Natural killer cell treated with Interleukin-12 subunit alpha and Interleukin-12 subunit beta and Interleukin-15 and Interleukin-18, amount 100 ng/mL, for 72 hours (primary cell): ENCODE data around the gene NOP9. TPM values are rescaled to one million over a fixed set of nuclear protein-coding genes. Genes with fewer than 3 reads are reported as not detected.

Experiments
- ATAC-seq, 2 donors: fragments of 150-1000 bp; cut with Tn5 transposase in 1 of 2; sonication (Bioruptor Pico), chemical (Tn5 transposase) in 1 of 2; 2 replicates each; pipeline ENCODE4 v1.10.0; 2021
- DNase-seq: peaks from one replicate; pipeline ENCODE4 v3.0.0; 2022; ENCODE audit warnings: low spot score
- H3K27ac Mint-ChIP-seq, 2 donors: 1 replicate in 1 of 2; 2 replicates in 1 of 2; pipeline ENCODE4 v1.8.0; 2022; ENCODE audit warnings: mixed read lengths in 2 of 2, mild to moderate bottlenecking in 1 of 2, moderate library complexity in 1 of 2
- H3K27me3 Mint-ChIP-seq, 2 donors: 1 replicate in 1 of 2; 2 replicates in 1 of 2; pipeline ENCODE4 v1.8.0; 2022; ENCODE audit warnings: mixed read lengths in 2 of 2
- H3K36me3 Mint-ChIP-seq: one replicate; pipeline ENCODE4 v1.8.0; 2022; ENCODE audit warnings: mixed read lengths
- H3K4me1 Mint-ChIP-seq, 2 donors: 1 replicate in 1 of 2; 2 replicates in 1 of 2; pipeline ENCODE4 v1.8.0; 2022; ENCODE audit warnings: low read depth in 2 of 2, mixed read lengths in 2 of 2, mild to moderate bottlenecking in 1 of 2
- H3K4me3 Mint-ChIP-seq: one replicate; pipeline ENCODE4 v1.8.0; 2022; ENCODE audit warnings: mixed read lengths
- H3K9me3 Mint-ChIP-seq: 2 replicates; pipeline ENCODE4 v1.8.0; 2022; ENCODE audit warnings: mixed read lengths
- total RNA-seq, 2 donors: library from RNA; stranded (reverse); gene quantifications; one replicate each; pipeline ENCODE4 v1.2.3, GENCODE V29; 2022

Gene NOP9, protein sequence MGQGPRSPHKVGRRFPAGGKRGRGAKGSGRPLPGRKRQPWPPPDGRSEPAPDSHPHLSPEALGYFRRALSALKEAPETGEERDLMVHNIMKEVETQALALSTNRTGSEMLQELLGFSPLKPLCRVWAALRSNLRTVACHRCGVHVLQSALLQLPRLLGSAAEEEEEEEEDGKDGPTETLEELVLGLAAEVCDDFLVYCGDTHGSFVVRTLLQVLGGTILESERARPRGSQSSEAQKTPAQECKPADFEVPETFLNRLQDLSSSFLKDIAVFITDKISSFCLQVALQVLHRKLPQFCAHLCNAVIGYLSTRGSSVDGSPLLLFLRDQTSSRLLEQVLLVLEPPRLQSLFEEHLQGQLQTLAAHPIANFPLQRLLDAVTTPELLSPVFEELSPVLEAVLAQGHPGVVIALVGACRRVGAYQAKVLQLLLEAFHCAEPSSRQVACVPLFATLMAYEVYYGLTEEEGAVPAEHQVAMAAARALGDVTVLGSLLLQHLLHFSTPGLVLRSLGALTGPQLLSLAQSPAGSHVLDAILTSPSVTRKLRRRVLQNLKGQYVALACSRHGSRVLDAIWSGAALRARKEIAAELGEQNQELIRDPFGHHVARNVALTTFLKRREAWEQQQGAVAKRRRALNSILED
- total RNA-seq, result 10 to 100 TPM; 38.5 to 59.0 TPM

GRCh38 chr14:24299255-24300191 lies at the start of gene NOP9, which contains the start of gene DHRS1:
TSS of gene NOP9 (plus strand) at chr14:24299850. CDS start at chr14:24299955, 105 bp downstream.
TSS of gene DHRS1 (minus strand) at chr14:24299780. CDS start at chr14:24299106, 674 bp downstream.
- Mint-ChIP-seq H3K4me1 (peaks cover 43 to 49% of the 10 kb centered on the region in 2 donors), H3K36me3 (peaks cover 7% of the 10 kb centered on the region)
- ATAC-seq, result peak; percentile 91 to 93

DNA sequence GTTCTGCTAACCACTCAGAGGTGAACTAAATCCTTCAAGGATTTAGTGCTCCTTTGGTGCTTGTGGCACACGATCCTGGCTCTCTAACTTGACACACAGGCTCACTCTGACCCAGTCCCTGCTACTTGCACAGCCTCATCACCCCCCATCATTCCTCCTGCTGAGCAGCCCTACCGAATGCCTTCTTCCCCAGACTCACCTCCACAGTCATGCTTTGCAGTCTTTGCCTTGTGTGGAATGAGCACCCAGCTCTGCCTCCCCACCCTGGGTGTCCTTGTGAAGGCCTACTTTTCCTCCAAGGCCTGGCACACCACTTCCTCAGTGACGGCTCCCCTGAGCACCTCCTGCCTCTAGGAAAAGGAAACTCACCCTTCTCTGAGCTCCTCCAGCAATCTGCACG lies 49.3 kb upstream of the NOP9 start:
- DNase-seq, result no peak
- Mint-ChIP-seq H3K36me3 (no peaks in the 10 kb centered on the region), H3K4me3 (no peak overlapping the region), H3K27ac (peak overlapping the region in 1 of 2 donors; percentile 66), H3K9me3 (no peaks in the 10 kb centered on the region), H3K4me1 (peaks cover 13 to 18% of the 10 kb centered on the region in 2 donors), H3K27me3 (no peaks in the 10 kb centered on the region)
- no peak for ATAC-seq

More at GRCh38 chr14:24299255-24300191, at the start of gene NOP9, which contains the start of gene DHRS1:
- DNase-seq, result peak; percentile 92
- peak within 1 kb of the TSS; percentile 92 for H3K4me3 Mint-ChIP-seq
- H3K9me3 Mint-ChIP-seq, result no peaks in the 10 kb centered on the region
- H3K27me3 Mint-ChIP-seq, result no peaks in the 10 kb centered on the region
- peak within 1 kb of the TSS; percentile 78 to 90 for H3K27ac Mint-ChIP-seq

- Mint-ChIP-seq H3K9me3 (no peaks in the 10 kb centered on the region), H3K36me3 (no peaks in the 10 kb centered on the region), H3K4me3 (no peak overlapping the region), H3K27ac (no peak overlapping the region), H3K27me3 (no peaks in the 10 kb centered on the region), H3K4me1 (peaks cover 10 to 15% of the 10 kb centered on the region in 2 donors)
- no peak for ATAC-seq
- no peak for DNase-seq
Observed at GRCh38 chr14:24251880-24252288, 47.8 kb upstream of the NOP9 start.

DNA sequence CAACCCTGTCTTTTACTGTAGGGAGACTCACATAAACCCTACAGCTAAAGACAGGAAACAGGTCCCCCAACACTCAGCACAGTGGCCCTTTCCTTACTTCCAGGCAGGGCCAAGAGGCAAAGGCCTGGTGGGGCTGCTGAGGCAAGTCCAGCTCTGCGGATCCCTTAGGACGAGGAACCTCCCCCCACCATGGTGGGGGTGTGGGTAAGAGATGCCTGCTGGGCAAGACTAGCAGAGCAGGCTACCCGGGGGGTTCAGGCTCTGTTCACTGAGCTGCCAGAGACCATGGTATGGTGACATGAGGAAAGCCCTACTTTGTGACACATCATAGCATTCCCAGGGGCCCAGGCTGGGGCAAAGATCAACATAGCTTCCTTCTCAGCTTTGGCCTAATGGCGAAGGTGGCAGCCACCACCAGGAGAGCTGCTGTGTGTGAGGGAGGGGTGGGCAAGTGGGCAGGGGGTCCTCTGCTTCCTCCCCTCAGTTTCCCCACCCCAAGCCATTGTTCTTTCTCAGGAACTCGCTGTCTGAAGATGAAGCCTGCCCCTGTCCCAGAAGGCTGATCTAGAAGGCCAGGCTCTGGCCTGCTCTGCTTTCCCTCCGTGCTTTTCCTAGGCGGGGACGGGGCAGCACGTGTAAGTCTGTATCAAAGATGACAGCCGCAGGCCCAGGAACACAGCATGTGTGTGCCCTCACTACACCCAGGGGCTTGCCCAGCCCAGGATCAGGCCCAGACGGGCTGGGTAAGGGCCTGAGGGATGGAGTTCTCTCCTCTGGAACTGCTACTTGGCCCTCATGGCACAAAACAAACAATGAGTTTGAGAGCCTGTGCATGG lies 47.1 kb upstream of the NOP9 start:
- ATAC-seq, result no peak
- Mint-ChIP-seq H3K4me3 (no peak overlapping the region), H3K4me1 (peaks cover 6 to 8% of the 10 kb centered on the region in 2 donors), H3K27me3 (no peaks in the 10 kb centered on the region), H3K36me3 (no peaks in the 10 kb centered on the region), H3K9me3 (no peaks in the 10 kb centered on the region), H3K27ac (no peak overlapping the region)
- DNase-seq, result no peak

DNA sequence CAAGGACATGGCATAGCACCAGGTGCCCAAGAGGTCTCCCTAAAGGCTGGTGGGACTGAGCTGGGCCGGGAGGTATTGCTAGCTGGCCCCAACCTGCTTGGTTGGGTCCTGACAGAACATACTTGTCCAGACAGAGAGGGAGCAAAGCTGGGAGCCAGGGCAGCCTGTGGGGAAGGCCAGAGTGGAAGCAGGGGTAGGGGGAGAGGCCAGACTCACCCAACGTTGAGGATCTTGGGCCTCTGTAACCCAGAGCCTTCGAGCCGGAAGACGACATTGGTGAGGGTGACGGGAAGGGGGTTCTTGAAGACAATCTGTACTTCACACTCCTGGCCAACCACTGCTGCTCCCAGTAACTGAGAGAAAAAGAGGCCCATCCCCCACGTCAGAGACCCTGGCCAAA lies 45.7 kb upstream of the NOP9 start:
- no peak for ATAC-seq
- Mint-ChIP-seq H3K4me1 (no peaks in the 10 kb centered on the region), H3K4me3 (no peak overlapping the region), H3K36me3 (no peaks in the 10 kb centered on the region), H3K27ac (no peak overlapping the region), H3K9me3 (no peaks in the 10 kb centered on the region), H3K27me3 (no peaks in the 10 kb centered on the region)
- no peak for DNase-seq

DNA sequence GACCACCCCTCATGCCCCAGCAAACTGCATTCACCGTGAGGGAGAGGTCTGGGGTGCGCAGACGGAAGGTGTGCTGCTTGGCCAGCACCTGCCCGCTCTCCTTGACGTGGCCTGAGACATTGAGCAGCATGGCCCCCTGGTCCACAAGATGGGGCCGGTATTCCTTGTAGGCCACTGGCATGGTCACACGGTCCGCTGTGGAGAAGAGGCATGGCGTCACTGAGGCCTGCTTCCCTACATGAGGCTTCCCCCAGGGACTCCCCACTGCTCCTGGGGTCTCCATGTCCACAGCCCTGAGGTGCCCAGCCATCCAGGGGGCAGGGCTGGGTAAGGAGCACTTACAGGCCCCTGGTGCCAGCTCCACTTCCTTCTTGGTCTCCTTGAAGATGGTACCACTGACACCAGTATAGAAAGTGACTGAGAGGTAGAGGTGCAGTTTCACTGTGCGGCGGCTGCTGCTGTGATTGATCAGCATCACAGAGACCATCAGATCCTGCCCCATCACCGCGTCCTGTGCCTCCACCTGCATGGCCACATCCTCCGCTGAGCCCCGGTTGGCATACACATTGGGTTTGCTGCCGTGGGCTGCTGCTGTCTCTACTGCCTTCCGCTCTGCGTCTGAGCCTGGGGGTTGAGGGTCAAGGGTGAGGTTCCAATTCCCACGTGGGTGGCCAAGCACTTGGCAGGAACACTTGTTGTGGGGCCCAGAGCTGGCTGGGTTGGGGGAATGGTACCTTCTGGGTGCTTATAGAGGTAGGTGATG lies 44.8 kb upstream of the NOP9 start:
- Mint-ChIP-seq H3K4me3 (no peak overlapping the region), H3K27ac (no peak overlapping the region), H3K9me3 (no peaks in the 10 kb centered on the region), H3K36me3 (no peaks in the 10 kb centered on the region), H3K27me3 (no peaks in the 10 kb centered on the region), H3K4me1 (no peaks in the 10 kb centered on the region)
- ATAC-seq (peak in 1 of 2 donors; percentile 7), DNase-seq (peak; percentile 60)

DNA sequence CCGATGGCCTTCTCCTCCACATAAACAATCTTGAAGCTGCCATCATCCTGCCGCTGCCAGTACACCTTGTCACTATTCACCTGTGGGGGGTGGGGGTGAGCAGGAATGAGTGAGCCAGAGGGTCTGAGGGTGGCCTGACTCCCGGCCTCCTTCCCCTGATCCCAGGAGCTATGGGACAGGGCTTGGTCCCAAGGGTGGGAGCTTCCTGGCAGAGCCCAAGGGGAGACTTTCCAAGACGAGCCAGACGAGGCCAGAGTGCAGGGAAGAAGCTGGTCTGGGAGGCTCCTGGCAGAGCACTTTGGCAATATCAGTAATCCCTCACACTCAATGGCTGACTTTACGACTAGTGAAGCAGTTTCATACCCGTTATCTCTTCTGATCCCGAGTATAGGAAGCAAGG lies 44.2 kb upstream of the NOP9 start:
- Mint-ChIP-seq H3K9me3 (no peaks in the 10 kb centered on the region), H3K27me3 (no peaks in the 10 kb centered on the region), H3K27ac (no peak overlapping the region), H3K36me3 (no peaks in the 10 kb centered on the region), H3K4me1 (no peaks in the 10 kb centered on the region), H3K4me3 (no peak overlapping the region)
- no peak for DNase-seq
- no peak for ATAC-seq

DNA sequence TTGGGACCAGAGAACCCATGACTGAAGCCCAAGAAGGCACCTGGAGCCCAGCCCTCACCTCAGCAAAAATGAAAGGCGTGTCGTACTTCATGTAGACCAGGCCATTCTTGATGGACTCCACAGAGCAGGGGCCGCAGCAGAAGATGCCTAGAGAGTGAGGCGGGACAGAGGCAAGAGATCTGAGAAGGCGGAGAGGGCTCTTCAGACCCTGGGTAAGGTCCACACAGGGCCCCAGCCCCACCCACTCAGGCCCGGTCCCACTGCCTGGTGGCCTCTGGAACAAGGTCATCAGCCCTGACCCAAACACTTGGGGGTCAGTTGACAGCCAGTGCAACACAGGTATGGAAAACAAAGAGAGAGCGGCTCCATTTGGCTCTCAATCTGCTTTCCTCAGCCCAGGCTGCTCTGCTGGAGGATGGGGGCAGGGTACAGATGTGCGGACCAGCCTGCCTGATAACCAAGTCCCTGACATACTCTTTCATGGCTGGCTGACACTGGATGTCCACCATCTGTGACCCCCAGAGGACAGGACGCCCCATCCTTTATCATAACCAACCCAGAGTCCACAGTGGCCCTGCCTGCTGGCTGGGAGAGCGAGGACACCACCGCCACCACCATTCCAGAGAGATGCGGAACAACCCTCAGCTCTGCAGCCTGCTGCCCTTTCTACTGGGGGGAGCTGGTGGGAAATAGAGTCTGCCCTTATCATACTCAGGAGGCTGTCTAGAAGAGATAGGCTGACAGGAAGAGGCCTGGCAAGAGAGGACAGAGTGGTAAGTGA lies 43.5 kb upstream of the NOP9 start:
- ATAC-seq (no peak), DNase-seq (peak; percentile 53)
- Mint-ChIP-seq H3K4me1 (no peaks in the 10 kb centered on the region), H3K27me3 (no peaks in the 10 kb centered on the region), H3K4me3 (no peak overlapping the region), H3K27ac (no peak overlapping the region), H3K36me3 (no peaks in the 10 kb centered on the region), H3K9me3 (no peaks in the 10 kb centered on the region)

- Mint-ChIP-seq H3K9me3 (no peaks in the 10 kb centered on the region), H3K27ac (no peak overlapping the region), H3K27me3 (no peaks in the 10 kb centered on the region), H3K36me3 (no peaks in the 10 kb centered on the region), H3K4me3 (no peak overlapping the region), H3K4me1 (no peaks in the 10 kb centered on the region)
- no peak for ATAC-seq
- DNase-seq, result no peak
Observed at GRCh38 chr14:24256960-24257359, 42.7 kb upstream of the NOP9 start.

GRCh38 chr14:24258119-24258518 lies 41.5 kb upstream of the NOP9 start:
- DNase-seq, result no peak
- H3K27ac Mint-ChIP-seq, result no peak overlapping the region
- no peaks in the 10 kb centered on the region for H3K4me1 Mint-ChIP-seq
- H3K4me3 Mint-ChIP-seq, result no peak overlapping the region
- no peak for ATAC-seq
- H3K27me3 Mint-ChIP-seq, result no peaks in the 10 kb centered on the region
- H3K36me3 Mint-ChIP-seq, result no peaks in the 10 kb centered on the region
- H3K9me3 Mint-ChIP-seq, result no peaks in the 10 kb centered on the region

DNA sequence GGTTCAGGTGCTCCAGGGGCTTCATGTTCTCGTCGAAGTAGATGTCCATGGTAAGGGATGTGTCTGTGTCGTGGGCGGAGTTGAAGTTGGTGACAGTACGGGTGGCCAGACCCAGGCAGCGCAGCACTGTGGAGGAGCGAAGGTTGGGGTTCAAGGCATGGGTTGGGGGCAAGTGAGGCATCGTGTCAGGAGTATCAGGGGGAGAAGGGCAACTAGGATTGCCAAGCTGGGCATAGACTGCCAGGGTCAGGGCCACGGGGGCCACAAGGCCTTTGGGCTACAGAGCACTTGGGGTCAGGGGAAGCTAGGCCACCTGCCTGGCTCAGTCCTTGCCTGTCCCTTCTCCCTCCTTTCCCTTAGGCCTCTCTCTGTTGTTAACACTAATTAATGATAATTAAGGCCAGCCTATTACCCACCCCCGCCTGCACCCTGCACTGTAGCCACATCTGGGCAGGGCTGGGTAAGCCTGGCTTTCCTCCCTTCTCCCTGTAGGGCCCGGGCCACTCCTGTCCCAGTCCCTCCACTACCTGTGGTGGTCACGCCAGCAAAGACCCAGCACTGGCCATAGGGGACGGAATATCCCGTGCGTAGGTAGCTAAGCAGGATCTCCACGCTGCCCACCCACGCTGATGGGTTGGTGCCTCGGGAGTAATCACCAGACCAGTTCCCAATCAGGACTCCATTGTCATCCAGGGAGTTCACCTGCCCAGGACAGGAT lies 40.9 kb upstream of the NOP9 start:
- DNase-seq (no peak), ATAC-seq (no peak)
- no peaks in the 10 kb centered on the region for H3K9me3 Mint-ChIP-seq
- H3K27ac Mint-ChIP-seq, result no peak overlapping the region
- no peaks in the 10 kb centered on the region for H3K36me3 Mint-ChIP-seq
- H3K4me1 Mint-ChIP-seq, result no peaks in the 10 kb centered on the region
- H3K4me3 Mint-ChIP-seq, result no peak overlapping the region
- H3K27me3 Mint-ChIP-seq, result no peaks in the 10 kb centered on the region
